Measurements from ENCODE around the gene SCT.

SCT gene

DNA sequence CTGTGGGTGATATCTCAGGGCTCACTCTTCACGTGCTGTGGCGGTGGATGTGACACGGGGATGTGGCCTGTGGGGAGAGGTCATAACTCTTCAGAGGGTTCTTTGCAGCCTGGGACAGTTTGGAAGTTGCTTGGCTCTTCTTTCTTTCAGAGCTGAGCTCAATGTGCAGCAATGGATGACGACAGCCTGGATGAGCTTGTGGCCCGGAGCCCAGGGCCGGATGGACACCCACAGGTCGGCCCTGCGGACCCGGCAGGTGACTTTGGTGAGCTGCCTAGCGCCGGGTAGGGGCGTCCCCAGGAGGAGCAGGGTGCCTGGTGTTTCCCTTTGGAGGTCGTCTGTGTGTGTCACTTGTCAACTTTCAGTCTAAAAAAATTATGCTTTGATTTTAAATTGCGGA is 45.6 kb downstream of the SCT start:
- DNase-seq, result no peak

- DNase-seq, result no peak
Measured at GRCh38 chr11:579830-580601, 47.0 kb downstream of the SCT start.

- no peak for DNase-seq
Measured at GRCh38 chr11:578276-579035, 48.5 kb downstream of the SCT start.

GRCh38 chr11:577611-577894 is 49.4 kb downstream of the SCT start:
- no peak for DNase-seq

GRCh38 chr11:576811-577610 is 50.0 kb downstream of the SCT start:
- no peak for DNase-seq
